Activated T-cell treated with anti-CD3 and anti-CD28 coated beads, Interleukin-2, amount 50 U/mL, for 4 hours (primary cell): Measurements from ENCODE around the gene OTULINL. TPM values are rescaled to one million over a fixed set of nuclear protein-coding genes. Genes with fewer than 3 reads are reported as not detected.

Experiments used
- ATAC-seq, 2 donors: fragments of 200-7000 bp; cut with Tn5 transposase; one replicate each; pipeline ENCODE4 v1.10.0; 2021
- DNase-seq: peaks from one replicate; pipeline ENCODE4 v3.0.0-alpha.2; 2020
- H3K27me3 Mint-ChIP-seq: one replicate; pipeline ENCODE4 v1.8.0; 2021; ENCODE audit warnings: low read depth, mixed read lengths
- H3K36me3 Mint-ChIP-seq: one replicate; pipeline ENCODE4 v1.8.0; 2022; ENCODE audit warnings: mixed read lengths; ENCODE audit not compliant: insufficient read depth
- H3K4me1 Mint-ChIP-seq: one replicate; pipeline ENCODE4 v1.8.0; 2021; ENCODE audit warnings: low read depth, mixed read lengths
- H3K4me3 Mint-ChIP-seq: one replicate; pipeline ENCODE4 v1.8.0; 2021; ENCODE audit warnings: mild to moderate bottlenecking, moderate library complexity, mixed read lengths
- H3K9me3 Mint-ChIP-seq: one replicate; pipeline ENCODE4 v1.8.0; 2021; ENCODE audit warnings: mixed read lengths
- total RNA-seq, 3 donors: library from RNA; stranded (reverse); gene quantifications; one replicate each; pipeline ENCODE4 v1.2.1, GENCODE V29; 2021

Gene OTULINL
- total RNA-seq, 3 donors from 2014 or later, result 4.0 to 5.6 (median 4.8) TPM

DNA sequence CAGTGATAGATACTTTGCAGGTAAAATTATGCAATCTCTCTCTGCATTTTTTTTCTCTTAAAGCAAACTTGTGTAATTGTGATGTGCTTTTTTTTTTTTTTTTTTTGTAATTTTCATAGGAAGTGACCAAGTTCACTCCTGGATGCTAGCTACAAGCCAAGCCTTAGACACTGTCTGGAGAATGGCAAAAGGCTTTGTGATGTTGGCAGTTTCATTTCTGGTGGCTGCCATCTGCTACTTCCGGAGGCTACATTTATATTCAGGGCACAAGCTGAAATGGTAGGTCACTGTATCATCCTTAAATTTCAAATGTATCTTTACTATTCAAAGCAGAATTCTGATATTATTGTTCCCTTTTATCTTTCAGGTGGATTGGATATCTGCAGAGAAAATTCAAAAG lies 19.3 kb downstream of the OTULINL start:
- no peak for DNase-seq
- H3K4me3 Mint-ChIP-seq, result no peak overlapping the region
- peaks cover 29% of the 10 kb centered on the region for H3K36me3 Mint-ChIP-seq
- no peaks in the 10 kb centered on the region for H3K27me3 Mint-ChIP-seq
- H3K4me1 Mint-ChIP-seq, result peaks cover 34% of the 10 kb centered on the region
- H3K9me3 Mint-ChIP-seq, result no peaks in the 10 kb centered on the region
- ATAC-seq, result no peak

DNA sequence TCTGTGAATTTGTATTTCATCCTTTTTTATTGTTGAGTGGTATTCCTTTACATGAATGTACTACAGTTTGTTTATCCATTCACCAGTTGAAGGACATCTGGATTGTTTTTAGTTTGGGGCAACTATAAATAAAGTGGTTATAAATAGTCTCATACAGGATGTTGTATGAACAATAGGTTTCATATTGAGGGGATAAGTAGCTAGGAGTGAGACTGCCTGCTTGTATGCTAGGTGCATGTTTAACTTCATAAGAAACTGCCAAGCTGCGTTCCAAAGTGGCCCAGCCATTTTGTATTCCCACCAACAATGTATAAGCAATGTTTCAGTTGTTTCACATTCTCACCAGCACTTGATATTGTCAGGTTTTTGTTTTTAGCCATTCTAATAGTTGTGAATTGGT lies 21.5 kb downstream of the OTULINL start:
- peaks cover 38% of the 10 kb centered on the region for H3K36me3 Mint-ChIP-seq
- no peak for ATAC-seq
- H3K4me1 Mint-ChIP-seq, result peaks cover 12% of the 10 kb centered on the region
- no peak for DNase-seq
- H3K9me3 Mint-ChIP-seq, result no peaks in the 10 kb centered on the region
- no peaks in the 10 kb centered on the region for H3K27me3 Mint-ChIP-seq
- no peak overlapping the region for H3K4me3 Mint-ChIP-seq

DNA sequence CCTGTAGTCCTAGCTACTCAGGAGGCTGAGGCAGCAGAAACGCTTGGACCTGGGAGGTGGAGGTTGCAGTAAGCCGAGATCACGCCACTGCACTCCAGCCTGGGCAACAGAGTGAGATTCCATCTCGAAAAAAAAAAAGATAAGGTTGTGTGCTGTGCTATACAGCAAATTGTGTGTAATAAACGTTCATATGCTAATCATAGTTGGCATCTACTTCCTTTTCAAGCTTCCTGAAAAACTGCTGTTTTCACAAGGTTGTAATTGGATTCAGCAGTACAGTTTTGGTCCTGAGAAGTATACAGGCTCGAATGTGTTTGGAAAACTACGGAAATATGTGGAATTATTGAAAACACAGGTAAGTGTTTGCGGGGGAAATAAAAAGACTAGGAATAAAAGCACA lies 25.5 kb downstream of the OTULINL start:
- Mint-ChIP-seq H3K9me3 (no peaks in the 10 kb centered on the region), H3K4me3 (no peak overlapping the region), H3K36me3 (peaks cover 48% of the 10 kb centered on the region), H3K4me1 (no peaks in the 10 kb centered on the region), H3K27me3 (no peaks in the 10 kb centered on the region)
- DNase-seq (no peak), ATAC-seq (no peak)

DNA sequence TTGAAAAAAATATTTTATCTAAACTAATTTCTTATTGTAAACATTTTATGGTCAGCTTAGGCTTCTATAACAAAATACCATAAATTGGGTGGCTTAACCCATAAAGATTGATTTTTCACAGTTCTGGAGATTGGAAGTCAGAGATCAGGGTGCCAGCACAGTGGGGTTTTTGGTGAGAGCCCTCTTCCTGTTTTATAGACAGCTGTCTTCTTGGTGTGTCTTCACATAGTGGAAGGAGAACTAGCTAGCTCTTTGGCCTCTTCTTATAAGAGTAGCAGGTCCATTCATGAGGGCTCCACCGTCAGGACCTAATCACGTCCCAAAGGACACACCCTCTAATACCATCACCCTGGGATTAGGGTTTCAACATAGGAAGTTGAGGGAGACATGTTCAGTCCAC lies 26.6 kb downstream of the OTULINL start:
- Mint-ChIP-seq H3K27me3 (no peaks in the 10 kb centered on the region), H3K36me3 (peaks cover 44% of the 10 kb centered on the region), H3K9me3 (no peaks in the 10 kb centered on the region), H3K4me3 (no peak overlapping the region), H3K4me1 (no peaks in the 10 kb centered on the region)
- DNase-seq (no peak), ATAC-seq (no peak)

DNA sequence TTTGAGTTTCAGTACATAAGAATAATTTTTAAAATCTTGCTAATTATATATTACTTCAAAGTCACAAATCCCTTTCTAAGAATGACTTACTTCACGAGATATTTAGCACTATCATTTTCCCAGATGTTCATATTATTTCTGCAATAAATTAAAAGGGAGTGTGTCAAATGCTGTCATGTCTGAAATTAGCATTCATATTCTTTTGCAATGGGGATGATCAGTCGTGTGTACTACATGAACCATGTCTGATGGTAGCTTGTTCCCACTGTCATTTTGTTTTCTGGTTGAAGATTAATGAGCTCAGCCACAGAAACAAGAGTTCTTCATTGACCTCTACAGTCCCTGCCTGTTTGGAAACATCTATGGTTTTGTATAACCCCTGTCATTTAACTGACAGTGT lies 30.1 kb downstream of the OTULINL start:
- no peaks in the 10 kb centered on the region for H3K9me3 Mint-ChIP-seq
- peaks cover 58% of the 10 kb centered on the region for H3K36me3 Mint-ChIP-seq
- no peaks in the 10 kb centered on the region for H3K27me3 Mint-ChIP-seq
- no peak for ATAC-seq
- DNase-seq, result no peak
- no peaks in the 10 kb centered on the region for H3K4me1 Mint-ChIP-seq
- no peak overlapping the region for H3K4me3 Mint-ChIP-seq

DNA sequence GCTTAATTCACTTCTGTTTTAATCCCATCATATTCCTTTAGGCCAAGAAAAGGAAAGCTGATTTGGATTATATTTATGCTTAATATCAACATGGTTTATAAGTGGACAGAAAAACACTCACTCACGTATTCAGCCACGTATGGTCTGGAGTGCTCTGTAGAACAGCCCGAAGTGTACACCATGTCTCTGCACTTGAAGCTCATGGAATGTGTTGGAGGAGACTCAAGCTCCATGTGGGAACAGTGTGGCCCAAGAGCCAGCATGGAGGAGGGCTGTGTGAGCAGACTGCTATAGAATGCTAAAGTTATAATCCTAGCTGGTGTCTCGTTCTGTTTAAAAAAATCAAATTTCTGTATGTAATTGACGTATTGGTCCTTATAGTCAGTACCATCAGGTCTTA lies 32.9 kb downstream of the OTULINL start:
- H3K36me3 Mint-ChIP-seq, result peaks cover 44% of the 10 kb centered on the region
- no peaks in the 10 kb centered on the region for H3K27me3 Mint-ChIP-seq
- H3K4me3 Mint-ChIP-seq, result no peak overlapping the region
- H3K4me1 Mint-ChIP-seq, result no peaks in the 10 kb centered on the region
- H3K9me3 Mint-ChIP-seq, result no peaks in the 10 kb centered on the region
- no peak for ATAC-seq
- DNase-seq, result no peak

DNA sequence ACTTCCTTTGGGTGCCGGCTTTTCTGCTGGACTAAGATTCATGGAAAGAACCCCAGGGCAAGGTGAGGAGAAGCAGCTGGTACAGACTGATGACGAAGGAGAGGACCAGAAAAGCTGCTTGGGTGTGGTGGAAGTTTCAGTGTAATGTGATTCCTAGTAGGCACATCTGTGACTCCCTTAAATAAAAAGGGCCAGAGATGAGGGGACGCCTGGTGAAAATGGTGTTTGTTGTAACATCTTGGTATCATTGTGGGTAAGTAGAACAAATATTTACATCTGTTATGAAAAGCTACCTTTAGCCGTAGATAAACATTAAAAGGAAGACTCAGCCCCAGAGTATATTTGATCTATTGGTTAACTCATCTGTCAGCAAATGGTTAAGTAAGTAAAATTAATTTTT lies 33.8 kb downstream of the OTULINL start:
- ATAC-seq (no peak), DNase-seq (no peak)
- Mint-ChIP-seq H3K36me3 (peaks cover 41% of the 10 kb centered on the region), H3K27me3 (no peaks in the 10 kb centered on the region), H3K4me1 (no peaks in the 10 kb centered on the region), H3K9me3 (peaks cover 6% of the 10 kb centered on the region), H3K4me3 (no peak overlapping the region)

DNA sequence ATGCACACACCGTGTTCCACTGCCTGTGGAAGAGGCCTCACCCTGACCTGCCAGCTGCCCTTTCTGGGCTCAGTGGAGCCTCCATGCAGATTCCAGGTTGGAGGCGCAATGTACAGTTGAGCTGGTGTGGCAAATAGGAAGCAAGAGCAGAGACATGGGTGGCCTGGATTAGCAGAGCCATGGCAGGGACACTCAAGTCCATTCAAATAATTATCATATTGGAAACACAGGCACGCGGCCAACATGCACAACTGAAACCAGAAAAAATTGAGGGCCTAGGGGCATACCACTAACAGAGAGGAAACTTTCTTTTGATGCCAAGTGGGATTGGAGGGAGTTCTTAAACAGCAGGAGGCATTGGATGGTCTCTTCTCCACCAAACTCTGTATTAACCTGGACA lies 35.8 kb downstream of the OTULINL start:
- peaks cover 34% of the 10 kb centered on the region for H3K36me3 Mint-ChIP-seq
- ATAC-seq (no peak), DNase-seq (no peak)
- H3K9me3 Mint-ChIP-seq, result peaks cover 26% of the 10 kb centered on the region
- no peaks in the 10 kb centered on the region for H3K4me1 Mint-ChIP-seq
- H3K4me3 Mint-ChIP-seq, result no peak overlapping the region
- H3K27me3 Mint-ChIP-seq, result no peaks in the 10 kb centered on the region

DNA sequence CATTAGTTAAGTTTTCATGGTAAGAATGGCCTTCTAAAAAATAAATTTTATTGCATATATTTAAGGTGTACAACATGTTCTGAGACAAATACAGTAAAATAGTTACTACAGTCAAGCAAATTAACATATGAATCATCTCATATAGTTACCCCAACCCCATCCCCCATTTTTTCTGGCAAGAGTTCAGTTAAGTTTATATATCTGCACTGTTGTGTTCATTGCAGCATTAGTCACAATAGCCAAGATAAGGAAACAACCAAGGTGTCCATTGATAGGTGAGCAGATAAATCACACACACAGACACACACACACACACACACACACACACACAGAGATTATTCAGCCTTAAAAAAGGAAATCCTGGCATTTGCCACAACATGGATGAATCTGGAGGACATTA lies 45.7 kb downstream of the OTULINL start:
- no peaks in the 10 kb centered on the region for H3K27me3 Mint-ChIP-seq
- H3K4me3 Mint-ChIP-seq, result no peak overlapping the region
- ATAC-seq, result no peak
- no peaks in the 10 kb centered on the region for H3K4me1 Mint-ChIP-seq
- peaks cover 8% of the 10 kb centered on the region for H3K9me3 Mint-ChIP-seq
- no peaks in the 10 kb centered on the region for H3K36me3 Mint-ChIP-seq
- no peak for DNase-seq

DNA sequence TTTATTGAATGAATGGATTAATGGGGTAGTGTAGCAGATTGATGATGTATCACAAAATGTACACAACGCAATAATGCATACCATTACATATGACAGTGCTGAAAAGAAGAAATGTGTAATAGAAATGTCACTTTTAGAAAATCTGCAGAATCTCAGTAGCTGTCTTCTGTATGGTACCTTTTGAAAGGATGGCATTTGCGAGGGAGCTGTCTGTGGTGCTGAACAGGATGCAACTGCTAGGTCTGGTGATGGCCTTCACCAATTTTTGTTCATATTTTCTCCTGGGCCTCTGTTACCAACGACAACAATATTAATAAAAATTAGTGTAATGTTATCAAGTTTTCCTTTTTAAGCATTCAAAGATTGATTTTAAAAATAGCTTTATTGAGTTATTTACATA lies 46.8 kb downstream of the OTULINL start:
- no peaks in the 10 kb centered on the region for H3K27me3 Mint-ChIP-seq
- no peaks in the 10 kb centered on the region for H3K4me1 Mint-ChIP-seq
- H3K9me3 Mint-ChIP-seq, result peaks cover 6% of the 10 kb centered on the region
- DNase-seq, result peak; percentile 37
- no peak for ATAC-seq
- H3K4me3 Mint-ChIP-seq, result no peak overlapping the region
- H3K36me3 Mint-ChIP-seq, result no peaks in the 10 kb centered on the region

DNA sequence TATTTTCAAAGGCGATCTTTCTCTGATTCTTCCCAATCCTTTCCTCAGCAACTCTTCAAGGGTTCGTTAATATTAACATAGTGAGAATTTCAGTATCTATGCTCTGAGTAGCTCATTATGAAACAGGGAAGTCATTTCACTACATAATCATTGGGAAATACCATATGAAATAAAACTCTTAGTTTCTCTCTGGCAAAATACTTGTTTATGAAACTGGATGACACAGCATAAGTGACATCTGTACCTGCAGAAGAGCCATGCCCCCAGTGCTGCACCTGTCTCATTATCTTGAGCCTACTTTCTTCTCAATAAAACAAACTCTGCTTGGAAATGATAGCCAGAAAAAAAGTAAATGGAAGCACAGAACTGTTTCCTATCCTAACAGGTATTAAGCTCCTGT lies 49.1 kb downstream of the OTULINL start:
- no peak for ATAC-seq
- H3K36me3 Mint-ChIP-seq, result no peaks in the 10 kb centered on the region

DNA sequence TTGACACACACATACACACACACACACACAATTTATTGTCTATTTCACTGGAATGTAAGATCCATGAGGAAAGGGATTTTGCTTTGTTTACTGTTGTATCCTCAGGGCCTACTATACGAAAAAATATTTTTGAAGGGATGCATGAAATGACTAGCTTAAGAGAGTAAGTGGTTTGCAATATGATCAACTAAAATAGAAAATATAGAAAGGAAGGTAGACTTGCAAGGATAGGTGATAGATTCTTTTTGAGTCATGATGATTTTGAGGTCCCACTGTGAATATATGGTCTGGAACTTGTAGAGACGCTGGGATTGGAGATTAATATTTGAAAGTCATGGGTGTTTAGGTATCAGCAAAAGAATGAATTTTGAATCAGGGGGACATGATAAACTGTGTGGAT lies 54.1 kb downstream of the OTULINL start:
- Mint-ChIP-seq H3K4me1 (no peaks in the 10 kb centered on the region), H3K36me3 (no peaks in the 10 kb centered on the region), H3K4me3 (no peak overlapping the region), H3K9me3 (no peaks in the 10 kb centered on the region), H3K27me3 (no peaks in the 10 kb centered on the region)
- DNase-seq, result no peak
- ATAC-seq, result no peak

More for the DNA sequence above, 49.1 kb downstream of the OTULINL start:
- no peak for DNase-seq
- no peaks in the 10 kb centered on the region for H3K4me1 Mint-ChIP-seq
- peaks cover 6% of the 10 kb centered on the region for H3K9me3 Mint-ChIP-seq
- H3K4me3 Mint-ChIP-seq, result no peak overlapping the region
- no peaks in the 10 kb centered on the region for H3K27me3 Mint-ChIP-seq

DNA sequence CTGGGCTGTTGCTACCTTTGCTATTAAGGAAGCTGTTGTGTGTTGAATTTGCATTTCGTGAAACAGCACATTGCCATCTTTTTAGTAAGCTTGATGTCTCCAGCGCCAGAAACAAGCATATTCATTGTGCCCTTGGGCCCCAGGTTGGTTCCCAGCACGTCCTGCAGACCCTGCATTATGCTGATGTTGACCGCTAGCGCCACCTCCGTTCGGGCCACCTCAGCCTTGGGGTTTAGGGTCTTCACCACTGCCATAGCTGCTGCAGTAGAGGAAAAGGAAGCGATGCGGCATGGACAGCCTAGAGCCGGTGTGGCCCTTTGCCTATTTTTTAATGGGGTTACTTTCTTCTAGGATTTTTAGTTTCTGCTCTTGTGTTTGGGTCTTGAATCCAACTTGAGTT lies 59.2 kb downstream of the OTULINL start:
- ATAC-seq, result no peak
- no peaks in the 10 kb centered on the region for H3K4me1 Mint-ChIP-seq
- H3K9me3 Mint-ChIP-seq, result no peaks in the 10 kb centered on the region
- no peaks in the 10 kb centered on the region for H3K36me3 Mint-ChIP-seq
- DNase-seq, result no peak
- H3K27me3 Mint-ChIP-seq, result peaks cover 8% of the 10 kb centered on the region
- no peak overlapping the region for H3K4me3 Mint-ChIP-seq

DNA sequence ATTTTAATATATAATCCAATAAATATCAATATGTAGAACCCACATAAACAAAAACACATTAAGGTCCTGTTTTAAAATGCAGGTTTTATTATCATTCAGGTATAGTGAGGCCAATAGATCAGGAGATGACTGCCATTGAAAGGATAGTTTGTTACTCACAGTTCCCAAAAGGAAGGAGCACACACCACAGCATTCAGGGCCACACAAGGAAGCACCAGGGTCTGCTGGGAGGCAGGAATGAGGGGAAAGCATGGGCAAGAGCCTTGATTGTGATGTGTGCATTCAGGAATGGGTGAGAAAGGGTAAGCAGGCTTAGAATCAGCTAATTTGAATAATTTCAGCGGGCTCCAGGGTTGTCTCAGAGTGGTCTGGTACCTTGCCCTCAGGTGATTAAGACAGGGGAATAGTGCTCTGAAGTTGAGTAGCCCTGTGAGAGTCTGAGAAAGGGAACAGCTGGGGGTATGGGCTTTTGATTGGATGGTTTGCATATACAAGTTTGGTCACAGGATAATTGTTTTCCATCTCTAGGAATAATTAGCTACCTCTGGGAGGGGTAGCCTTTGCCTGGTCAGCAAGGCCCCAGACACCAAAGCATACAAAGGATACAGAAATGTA lies 63.1 kb downstream of the OTULINL start:
- Mint-ChIP-seq H3K4me3 (no peak overlapping the region), H3K4me1 (no peaks in the 10 kb centered on the region), H3K36me3 (no peaks in the 10 kb centered on the region), H3K9me3 (no peaks in the 10 kb centered on the region), H3K27me3 (peaks cover 9% of the 10 kb centered on the region)
- no peak for DNase-seq
- ATAC-seq, result no peak

DNA sequence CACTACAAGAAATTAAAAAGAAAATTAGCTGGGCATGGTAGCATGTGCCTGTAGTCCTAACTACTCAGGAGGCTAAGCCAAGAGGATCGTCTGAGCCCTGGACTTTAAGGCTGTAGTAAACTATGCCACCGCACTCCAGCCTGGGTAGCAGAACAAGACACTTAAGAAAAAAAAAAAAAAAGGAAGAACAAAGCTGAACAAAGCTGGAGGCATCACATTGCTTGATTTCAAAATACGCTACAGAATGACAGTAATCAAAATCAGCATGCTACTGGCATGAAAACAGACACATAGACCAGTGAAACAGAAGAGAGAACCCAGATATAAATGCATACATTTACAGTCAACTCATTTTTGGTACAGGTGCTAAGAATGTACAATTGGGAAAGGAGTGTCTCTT lies 68.5 kb downstream of the OTULINL start:
- Mint-ChIP-seq H3K4me3 (no peak overlapping the region), H3K27me3 (peaks cover 12% of the 10 kb centered on the region), H3K4me1 (no peaks in the 10 kb centered on the region), H3K36me3 (no peaks in the 10 kb centered on the region), H3K9me3 (no peaks in the 10 kb centered on the region)
- ATAC-seq, result no peak
- DNase-seq, result no peak
